ENCODE results near the gene CNIH3. TPM values are rescaled to one million over a fixed set of nuclear protein-coding genes. Genes with fewer than 3 reads are reported as not detected.

The CNIH3 gene
- total RNA-seq, 4 donors from 2014 or later = not detected

DNA sequence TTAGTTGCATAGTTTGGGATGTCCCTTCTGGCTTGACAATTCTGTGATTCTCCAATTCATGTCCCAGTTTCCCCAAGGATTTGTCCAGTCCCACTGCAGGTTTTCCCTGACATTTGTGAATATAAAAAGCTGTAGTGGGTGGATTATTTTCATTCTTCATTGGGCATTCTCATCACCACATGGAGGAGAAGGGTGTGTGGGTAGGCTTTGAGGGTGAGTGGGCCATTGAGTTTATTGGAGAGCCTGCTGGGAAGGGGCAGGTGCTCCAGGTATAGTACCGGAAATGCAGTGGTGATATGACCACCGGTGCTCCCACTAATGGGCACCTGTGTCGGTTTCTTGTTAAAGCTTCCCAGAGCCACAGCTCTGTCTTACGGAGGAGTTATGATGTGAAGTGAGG lies 74.5 kb downstream of the CNIH3 start:
- TF ChIP-seq POLR2A (IDR thresholded peaks at IDR 0.05) = no peak
- TF ChIP-seq, protein P1, sequence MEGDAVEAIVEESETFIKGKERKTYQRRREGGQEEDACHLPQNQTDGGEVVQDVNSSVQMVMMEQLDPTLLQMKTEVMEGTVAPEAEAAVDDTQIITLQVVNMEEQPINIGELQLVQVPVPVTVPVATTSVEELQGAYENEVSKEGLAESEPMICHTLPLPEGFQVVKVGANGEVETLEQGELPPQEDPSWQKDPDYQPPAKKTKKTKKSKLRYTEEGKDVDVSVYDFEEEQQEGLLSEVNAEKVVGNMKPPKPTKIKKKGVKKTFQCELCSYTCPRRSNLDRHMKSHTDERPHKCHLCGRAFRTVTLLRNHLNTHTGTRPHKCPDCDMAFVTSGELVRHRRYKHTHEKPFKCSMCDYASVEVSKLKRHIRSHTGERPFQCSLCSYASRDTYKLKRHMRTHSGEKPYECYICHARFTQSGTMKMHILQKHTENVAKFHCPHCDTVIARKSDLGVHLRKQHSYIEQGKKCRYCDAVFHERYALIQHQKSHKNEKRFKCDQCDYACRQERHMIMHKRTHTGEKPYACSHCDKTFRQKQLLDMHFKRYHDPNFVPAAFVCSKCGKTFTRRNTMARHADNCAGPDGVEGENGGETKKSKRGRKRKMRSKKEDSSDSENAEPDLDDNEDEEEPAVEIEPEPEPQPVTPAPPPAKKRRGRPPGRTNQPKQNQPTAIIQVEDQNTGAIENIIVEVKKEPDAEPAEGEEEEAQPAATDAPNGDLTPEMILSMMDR (IDR thresholded peaks at IDR 0.05) = no peak
- Histone ChIP-seq H3K4me3 (no peak overlapping the region), H3K4me1 (no peaks in the 10 kb centered on the region), H3K27me3 (no peaks in the 10 kb centered on the region), H3K9me3 (no peaks in the 10 kb centered on the region), H3K36me3 (no peaks in the 10 kb centered on the region), H3K27ac (no peak overlapping the region)
- DNase-seq = no peak

DNA sequence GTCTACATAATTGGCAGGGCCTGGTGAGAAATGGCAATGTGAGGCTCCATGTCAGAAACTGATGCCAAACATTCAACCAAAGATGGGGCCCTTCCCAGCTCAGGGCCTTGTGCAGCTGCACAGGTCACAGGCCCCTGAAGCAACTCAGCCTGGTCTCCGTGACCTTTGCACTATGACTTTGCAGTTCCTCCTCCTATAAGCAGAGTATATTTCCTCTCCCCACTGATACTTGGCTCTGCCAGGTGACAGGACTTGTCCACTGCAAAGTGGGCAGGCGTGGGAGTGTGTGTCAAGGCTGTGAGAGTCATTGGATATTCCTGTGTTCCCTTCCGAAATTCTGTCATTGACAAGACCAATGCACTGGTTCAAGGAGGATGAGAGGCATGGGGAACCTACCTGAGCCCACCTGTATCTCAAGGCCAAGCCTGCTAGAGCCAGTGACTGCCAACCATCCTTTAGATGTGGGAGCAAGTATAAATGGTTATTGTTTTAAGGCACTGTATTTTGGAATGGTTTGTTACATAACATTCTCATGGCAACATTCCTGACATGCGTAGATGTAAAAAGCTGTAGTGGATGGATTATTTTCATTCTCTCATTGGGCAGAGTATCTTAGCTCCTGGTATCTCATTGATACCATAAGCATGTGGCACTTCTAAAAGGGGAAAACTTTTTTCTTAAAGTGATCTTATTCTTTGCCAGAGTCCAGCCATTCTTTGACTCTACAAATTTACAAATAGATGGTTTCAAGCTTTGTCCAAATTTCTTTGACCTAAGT lies 75.2 kb downstream of the CNIH3 start:
- no peaks in the 10 kb centered on the region for H3K9me3 ChIP-seq

DNA sequence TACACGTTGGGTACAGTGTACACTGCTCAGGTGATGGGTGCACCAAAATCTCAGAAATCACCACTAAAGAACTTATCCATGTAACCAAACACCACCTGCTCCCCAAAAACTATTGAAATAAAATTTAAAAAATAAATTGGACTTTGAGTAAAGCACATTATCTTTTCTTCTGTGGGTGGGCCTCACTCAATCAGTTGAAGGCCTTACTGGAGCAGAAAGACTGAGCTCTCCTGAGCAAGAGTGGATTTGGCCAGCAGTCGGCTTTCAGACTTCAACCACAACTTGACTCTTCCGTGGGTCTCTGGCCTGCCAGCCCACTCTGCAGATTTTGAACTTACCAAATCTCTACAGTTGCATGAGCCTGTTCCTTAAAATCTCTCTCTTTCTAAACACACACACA lies 78.9 kb downstream of the CNIH3 start:
- no peaks in the 10 kb centered on the region for H3K4me1 ChIP-seq
- no peaks in the 10 kb centered on the region for H3K9me3 ChIP-seq
- H3K27ac ChIP-seq = no peak overlapping the region
- H3K36me3 ChIP-seq = no peaks in the 10 kb centered on the region
- H3K4me3 ChIP-seq = no peak overlapping the region
- DNase-seq = no peak
- no peaks in the 10 kb centered on the region for H3K27me3 ChIP-seq
- no peak for TF ChIP-seq POLR2A (IDR thresholded peaks at IDR 0.05)
- TF ChIP-seq, protein P1 (IDR thresholded peaks at IDR 0.05) = no peak

More for the DNA sequence above, 75.2 kb downstream of the CNIH3 start:
- H3K27ac ChIP-seq = no peak overlapping the region
- no peaks in the 10 kb centered on the region for H3K4me1 ChIP-seq
- DNase-seq = no peak
- TF ChIP-seq, protein P1 (IDR thresholded peaks at IDR 0.05) = no peak
- TF ChIP-seq POLR2A (IDR thresholded peaks at IDR 0.05) = no peak
- no peaks in the 10 kb centered on the region for H3K27me3 ChIP-seq
- H3K36me3 ChIP-seq = no peaks in the 10 kb centered on the region
- H3K4me3 ChIP-seq = no peak overlapping the region

DNA sequence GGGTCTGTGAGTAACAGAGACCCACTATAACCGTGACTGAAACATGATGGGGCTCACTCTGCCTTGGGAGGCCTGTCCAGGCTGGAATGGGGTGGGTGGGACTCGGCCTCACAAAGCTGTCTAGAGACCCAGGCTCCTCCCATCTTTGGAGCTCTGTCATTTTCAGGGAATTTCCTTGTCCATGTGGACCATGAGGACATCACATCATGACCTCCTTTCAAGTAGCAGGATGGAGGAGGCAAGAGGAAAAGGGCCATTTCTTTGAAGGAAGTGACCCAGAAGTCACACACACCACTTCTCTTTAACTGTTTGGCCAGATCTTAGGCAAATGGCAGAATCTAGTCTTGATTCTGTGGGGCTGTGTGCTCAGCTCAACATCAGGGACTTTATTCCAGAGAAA lies 79.9 kb downstream of the CNIH3 start:
- Histone ChIP-seq H3K27me3 (no peaks in the 10 kb centered on the region), H3K4me3 (no peak overlapping the region), H3K9me3 (no peaks in the 10 kb centered on the region), H3K4me1 (no peaks in the 10 kb centered on the region), H3K27ac (no peak overlapping the region), H3K36me3 (no peaks in the 10 kb centered on the region)
- DNase-seq = no peak
- TF ChIP-seq, protein P1 (IDR thresholded peaks at IDR 0.05) = no peak
- TF ChIP-seq POLR2A (IDR thresholded peaks at IDR 0.05) = no peak

DNA sequence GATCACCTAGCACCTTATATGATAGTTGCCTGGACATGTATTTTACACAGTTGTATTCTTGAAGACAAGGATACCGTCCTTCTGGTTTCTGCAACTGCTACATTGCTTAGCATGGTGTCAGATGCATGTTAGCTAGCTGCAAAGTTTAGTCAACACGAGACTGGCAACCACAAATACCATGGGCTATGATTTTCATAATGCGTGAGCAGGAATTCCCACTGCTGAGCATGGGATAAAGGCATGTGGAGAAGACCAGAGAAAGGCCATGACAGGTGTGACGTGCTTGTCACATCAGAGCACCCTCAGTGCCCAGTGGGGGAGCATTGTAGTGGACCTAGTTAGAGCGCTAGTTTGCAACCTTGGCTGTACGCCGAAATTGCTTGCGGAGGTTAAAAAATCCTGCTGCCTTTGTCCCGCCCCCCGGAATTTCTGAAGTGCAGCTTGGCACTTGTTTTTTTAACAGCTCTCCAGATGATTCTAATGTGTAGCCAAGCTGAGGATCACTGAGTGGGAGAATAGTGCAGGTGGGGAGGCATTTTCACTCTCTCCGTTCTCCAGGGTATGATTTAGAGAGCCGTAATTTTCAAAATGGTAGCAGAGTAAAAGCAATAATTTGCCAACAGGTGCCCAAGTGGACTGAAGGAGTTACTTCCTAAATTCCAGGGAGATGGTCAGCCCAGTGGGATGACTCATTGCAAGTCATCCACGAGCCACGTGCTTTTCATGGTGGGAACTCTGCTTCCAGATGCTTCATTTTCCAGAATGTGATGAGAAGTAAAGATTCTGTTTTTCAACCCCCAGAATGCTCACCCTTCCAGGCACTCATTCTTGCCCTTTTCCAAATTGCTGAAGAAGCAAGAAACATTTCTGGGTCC lies 81.0 kb downstream of the CNIH3 start:
- Histone ChIP-seq H3K4me1 (no peaks in the 10 kb centered on the region), H3K36me3 (no peaks in the 10 kb centered on the region), H3K4me3 (no peak overlapping the region), H3K27me3 (no peaks in the 10 kb centered on the region), H3K27ac (no peak overlapping the region), H3K9me3 (no peaks in the 10 kb centered on the region)
- DNase-seq = no peak
- TF ChIP-seq, protein P1 (IDR thresholded peaks at IDR 0.05) = no peak
- no peak for TF ChIP-seq POLR2A (IDR thresholded peaks at IDR 0.05)
